ENCODE measurements around the gene ALDH16A1.
"Not testable (repeated sequence)": the region's sequence is repeated elsewhere in the genome, so short reads cannot be mapped to it uniquely, and the experiment has no call there.

Gene ALDH16A1

GRCh38 chr19:49441960-49442350 is 11.1 kb upstream of the ALDH16A1 start:
- no peak for FAIRE-seq

- no peak for FAIRE-seq
These were observed 10.7 kb upstream of the ALDH16A1 start for GRCh38 chr19:49442354-49442753.

- no peak for FAIRE-seq
These were observed 10.2 kb upstream of the ALDH16A1 start for GRCh38 chr19:49442771-49443365.

GRCh38 chr19:49443366-49444099 is 9.5 kb upstream of the ALDH16A1 start:
- no peak for FAIRE-seq

- not testable (repeated sequence) for FAIRE-seq
These were observed 8.8 kb upstream of the ALDH16A1 start for GRCh38 chr19:49444100-49444700.

GRCh38 chr19:49445997-49446396 is 7.0 kb upstream of the ALDH16A1 start:
- no peak for FAIRE-seq

GRCh38 chr19:49447485-49448431 is 5.3 kb upstream of the ALDH16A1 start:
- no peak for FAIRE-seq

GRCh38 chr19:49448432-49448786 is 4.6 kb upstream of the ALDH16A1 start:
- no peak for FAIRE-seq

GRCh38 chr19:49450405-49450804 is 2.6 kb upstream of the ALDH16A1 start:
- no peak for FAIRE-seq

- FAIRE-seq, result peak; percentile 24
These were observed 1.4 kb upstream of the ALDH16A1 start, which contains the start of gene PIH1D1 for GRCh38 chr19:49451430-49452181. TSS of gene PIH1D1 (minus strand) at chr19:49451814. CDS start at chr19:49451574, 240 bp downstream.

- no peak for FAIRE-seq
These were observed 774 bp downstream of the ALDH16A1 start for GRCh38 chr19:49453757-49454240.

GRCh38 chr19:49455773-49456172 is 2.7 kb downstream of the ALDH16A1 start:
- no peak for FAIRE-seq

GRCh38 chr19:49456326-49456725 is 3.3 kb downstream of the ALDH16A1 start:
- FAIRE-seq, result no peak

- FAIRE-seq, result no peak
These were observed 5.5 kb downstream of the ALDH16A1 start for GRCh38 chr19:49458567-49458903.

GRCh38 chr19:49459388-49459787 is 6.4 kb downstream of the ALDH16A1 start:
- FAIRE-seq, result no peak

GRCh38 chr19:49461130-49461529 is 8.1 kb downstream of the ALDH16A1 start:
- FAIRE-seq, result not testable (repeated sequence)

- FAIRE-seq, result no peak
These were observed 8.6 kb downstream of the ALDH16A1 start for GRCh38 chr19:49461656-49462055.

- no peak for FAIRE-seq
These were observed 9.5 kb downstream of the ALDH16A1 start for GRCh38 chr19:49462492-49462891.

GRCh38 chr19:49463960-49464740 is 11.1 kb downstream of the ALDH16A1 start:
- no peak for FAIRE-seq

- FAIRE-seq, result no peak
These were observed 12.3 kb downstream of the ALDH16A1 start for GRCh38 chr19:49465371-49465770.

- FAIRE-seq, result no peak
These were observed 15.2 kb downstream of the ALDH16A1 start for GRCh38 chr19:49468199-49468598.
